Stimulated activated CD4-positive, alpha-beta T cell treated with anti-CD3 and anti-CD28 coated beads, Interleukin-1b, Interleukin-23, amount 100 ng/mL, for 4 hours (primary cell): ENCODE measurements around the gene CST8.

ENCODE experiments used
- DNase-seq, 2 donors: peaks; one replicate each; pipeline ENCODE4 v3.0.0-alpha.2; 2020; ENCODE audit warnings: low read depth in 2 of 2

Gene CST8

DNA sequence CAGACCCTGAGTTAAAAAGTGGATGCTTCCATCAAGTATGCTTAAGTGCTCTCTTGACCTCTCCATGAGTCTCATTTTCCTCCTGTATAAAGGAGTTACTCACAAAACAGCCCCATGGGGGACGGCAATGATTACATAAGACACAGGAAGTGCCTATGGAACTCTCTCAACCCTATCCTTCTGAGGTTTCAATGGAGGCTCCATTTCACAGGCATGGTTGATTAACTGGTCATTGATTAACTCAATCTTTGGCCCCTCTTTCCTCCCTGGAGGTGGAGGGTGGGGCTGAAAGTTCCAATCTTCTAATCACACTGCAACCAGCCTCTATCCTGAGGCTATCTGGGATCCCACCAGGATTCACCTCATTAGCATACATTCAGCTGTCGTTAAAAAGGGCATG, 29.3 kb downstream of the CST8 start:
- no peak for DNase-seq

DNA sequence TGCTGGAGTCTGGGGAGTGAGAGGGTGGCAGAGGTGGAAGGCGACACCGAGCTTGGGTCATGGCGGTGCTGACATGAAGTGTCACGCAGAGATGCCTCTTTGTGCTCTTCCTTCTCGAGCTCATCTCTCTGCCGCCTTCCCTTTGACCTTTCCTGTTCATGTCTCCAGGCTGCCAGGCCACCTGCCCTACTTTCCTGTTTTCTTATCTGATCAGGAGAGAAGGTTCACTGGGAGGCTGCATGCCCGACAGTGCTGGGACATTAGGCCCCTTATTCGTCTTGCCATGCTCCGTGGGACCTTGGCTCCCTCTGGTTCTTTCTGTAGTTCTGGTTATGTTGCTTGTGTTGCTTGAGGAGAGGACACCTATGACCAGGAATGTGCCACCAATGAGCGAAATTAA, 33.2 kb downstream of the CST8 start:
- DNase-seq, result no peak

DNA sequence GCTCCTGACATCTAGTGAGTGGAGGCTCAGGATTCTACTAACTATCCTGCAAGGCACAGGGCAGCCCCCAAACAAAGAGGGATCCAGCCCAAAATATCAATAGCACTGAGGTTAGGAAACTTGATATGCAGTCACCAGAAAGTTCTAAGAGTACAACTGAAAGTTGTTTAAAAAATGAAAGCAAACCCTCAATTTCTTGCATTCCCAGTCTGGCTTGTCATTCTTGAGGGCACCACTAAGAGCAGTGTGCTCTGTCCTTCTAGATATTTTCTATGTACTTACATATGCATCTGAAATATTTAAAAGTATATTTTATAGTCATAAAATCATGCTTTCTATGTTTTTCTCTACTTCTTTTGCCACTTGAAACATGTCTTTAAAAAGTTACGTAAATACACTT, 35.9 kb downstream of the CST8 start:
- DNase-seq, result no peak

DNA sequence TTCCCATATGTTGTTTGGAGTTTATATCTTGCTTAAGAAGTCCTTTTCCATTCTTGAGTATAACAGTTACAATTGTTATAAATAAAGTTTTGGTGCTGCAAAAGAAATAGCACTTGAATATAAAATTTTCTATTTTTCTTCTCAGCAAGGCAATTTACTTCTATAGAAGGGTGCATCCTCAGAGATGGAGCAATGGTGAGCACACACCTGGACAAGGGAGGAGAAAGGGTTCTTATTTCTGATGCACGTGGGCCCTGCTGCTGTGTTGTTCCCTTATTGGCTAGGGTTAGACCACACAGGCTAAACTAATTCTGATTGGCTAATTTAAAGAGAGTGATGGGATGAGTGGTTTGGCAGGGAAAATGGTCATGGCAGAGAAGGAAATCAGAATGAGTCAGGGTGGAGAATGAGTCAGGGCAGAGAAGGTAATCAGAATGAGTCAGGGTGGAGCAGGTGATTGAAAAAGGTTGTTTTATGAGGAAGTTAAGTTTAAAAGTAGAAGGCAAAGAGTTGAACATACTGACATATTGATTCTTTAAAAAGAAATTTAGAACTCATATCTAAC, 38.0 kb downstream of the CST8 start:
- no peak for DNase-seq

DNA sequence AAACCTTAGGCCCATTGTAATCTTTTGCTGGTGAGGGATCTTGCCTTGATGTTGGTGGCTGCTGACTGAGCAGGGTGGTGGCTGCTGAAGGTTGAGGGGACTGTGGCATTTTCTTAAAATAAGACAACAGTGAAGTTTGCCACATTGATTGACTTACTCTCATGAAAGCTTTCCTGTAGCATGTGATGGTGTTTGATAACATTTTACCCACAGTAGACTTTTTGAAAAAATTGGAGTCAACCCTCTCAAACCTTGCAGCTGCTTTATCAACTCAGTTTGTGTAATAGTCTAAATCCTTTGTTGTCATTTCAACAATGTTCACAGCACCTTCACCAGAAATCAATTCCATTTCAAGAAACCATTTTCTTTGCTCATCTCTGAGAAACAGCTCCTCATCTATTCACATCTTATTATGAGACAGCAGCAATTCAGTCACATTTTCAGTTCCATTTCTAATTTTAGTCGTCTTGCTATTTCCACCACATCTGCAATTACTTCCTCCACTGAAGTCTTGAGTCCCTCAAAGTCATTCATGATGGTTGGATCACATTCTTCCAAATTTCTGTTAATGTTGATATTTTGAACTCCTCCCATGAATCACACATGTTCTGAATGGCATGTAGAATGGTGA, 40.1 kb downstream of the CST8 start:
- DNase-seq, result no peak

DNA sequence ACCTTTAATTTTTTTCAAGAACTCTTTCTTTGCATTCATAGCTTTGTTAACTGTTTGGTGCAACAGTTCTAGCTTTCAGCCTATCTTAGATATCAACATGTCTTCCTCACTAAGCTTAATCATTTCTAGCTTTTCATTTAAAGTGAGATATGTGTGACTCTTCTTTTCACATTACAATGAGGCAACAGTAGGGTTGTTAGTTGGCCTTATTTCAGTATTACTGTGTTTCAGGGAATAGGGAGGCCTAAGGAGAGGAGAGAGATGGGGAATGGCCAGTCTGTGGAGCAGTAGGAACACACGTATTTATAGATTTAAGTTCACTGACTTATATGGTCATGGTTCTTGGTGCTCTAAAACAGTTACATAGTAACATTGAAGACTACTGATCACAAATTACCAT, 41.6 kb downstream of the CST8 start:
- DNase-seq, result no peak

DNA sequence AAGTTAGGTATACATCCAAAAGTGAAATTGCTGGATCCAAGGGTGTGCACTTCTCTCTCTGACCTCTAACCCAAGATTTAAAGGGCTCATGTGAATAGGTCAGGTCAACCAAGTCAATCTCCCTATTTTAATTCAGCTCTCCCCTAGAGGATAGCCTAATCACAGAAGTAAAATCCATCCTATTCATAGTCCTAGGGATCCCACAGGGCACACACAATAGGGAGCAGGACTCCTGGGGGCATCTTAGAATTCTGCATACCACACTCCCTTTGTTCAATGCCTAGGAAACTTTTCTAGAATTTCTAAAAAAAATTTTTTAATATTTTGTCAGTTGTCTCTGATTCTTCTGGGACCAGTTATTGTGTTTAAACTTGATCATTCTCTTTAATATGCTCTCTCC, 42.2 kb downstream of the CST8 start:
- no peak for DNase-seq

DNA sequence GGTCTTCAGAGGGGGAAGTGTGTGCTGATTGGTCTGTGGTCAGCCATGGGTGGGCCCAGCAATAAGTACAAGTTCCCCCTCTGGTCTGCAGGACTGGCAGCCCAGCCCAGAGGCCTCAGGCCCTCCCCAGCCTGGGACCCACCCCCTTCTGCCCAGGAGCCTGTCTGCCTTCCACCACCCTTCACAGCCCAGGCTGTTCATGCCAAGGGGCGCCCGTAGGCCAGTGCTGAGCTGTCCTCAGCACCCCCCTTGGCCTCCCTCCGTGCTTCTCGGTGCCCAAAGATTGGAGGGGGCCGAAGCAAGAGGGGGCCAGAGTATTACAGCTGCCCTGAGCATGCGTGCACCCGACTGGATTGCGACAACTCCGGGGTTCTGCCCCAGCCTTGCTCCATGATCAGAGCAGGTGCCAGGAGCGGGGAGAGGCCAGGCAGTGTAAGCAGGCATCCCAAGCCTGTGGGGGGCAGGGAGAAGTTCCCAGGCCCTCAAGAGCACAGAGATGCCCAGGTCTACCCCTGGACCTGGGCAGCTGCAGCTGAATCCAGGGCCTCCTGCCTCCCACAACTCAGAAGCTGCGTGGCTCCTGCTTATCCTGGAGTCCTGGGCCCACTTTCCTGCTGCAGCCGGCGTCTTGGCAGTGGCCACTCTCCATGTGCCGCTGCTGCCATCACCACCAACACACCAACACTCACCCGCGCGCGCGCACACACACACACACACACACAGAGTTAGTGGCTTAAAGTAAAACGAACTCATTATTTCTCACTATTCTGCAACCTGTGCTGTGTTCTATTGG, 44.1 kb downstream of the CST8 start:
- no peak for DNase-seq

DNA sequence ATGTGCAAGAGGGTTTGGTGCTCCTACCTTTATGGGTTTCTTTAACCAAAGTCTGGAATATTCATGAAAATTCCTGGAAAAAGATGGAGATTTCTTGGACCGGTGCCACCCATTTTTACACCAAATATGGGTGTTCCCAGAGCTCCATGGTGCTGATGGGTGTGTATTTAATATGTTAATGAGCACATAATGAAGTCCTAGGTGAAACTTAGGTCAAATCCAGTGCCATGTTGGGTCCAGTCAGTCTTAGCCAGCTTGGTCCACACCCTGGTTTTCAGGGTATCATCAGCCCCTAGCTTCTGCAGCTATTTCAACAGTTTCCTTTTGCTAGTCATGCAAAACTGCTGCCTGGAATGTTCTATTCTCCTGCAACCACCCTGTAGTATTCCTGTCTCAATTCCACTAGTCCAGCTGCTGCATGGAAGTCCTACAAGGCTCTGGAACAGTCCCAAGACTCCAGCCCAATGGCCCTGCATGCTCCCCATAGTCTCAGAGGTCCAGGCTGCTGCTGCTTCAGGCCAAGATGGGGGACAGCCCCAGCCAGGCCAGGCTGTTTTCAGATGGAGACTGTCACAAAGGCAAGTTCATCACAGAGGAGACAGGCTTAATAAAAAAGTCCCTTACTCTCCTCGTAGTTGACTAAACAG, 45.5 kb downstream of the CST8 start:
- no peak for DNase-seq

DNA sequence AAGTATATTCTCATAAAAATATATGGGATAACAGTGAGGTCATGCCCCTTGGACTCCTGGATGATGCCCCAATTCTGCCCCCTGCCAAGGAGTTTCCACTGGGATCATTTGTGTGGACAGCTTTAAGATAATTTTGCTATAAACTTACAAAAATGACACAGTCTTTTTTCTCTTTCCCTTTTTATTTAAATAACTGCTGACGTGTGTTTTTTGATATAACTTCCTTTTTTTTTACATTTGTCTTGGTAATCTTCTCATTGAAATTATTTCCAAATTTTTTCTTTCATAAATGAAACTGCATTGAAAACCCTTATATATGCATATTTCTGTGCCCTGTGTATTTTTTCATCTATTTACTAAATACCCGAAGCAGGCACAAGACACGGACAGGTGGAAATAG, 46.1 kb downstream of the CST8 start:
- no peak for DNase-seq

DNA sequence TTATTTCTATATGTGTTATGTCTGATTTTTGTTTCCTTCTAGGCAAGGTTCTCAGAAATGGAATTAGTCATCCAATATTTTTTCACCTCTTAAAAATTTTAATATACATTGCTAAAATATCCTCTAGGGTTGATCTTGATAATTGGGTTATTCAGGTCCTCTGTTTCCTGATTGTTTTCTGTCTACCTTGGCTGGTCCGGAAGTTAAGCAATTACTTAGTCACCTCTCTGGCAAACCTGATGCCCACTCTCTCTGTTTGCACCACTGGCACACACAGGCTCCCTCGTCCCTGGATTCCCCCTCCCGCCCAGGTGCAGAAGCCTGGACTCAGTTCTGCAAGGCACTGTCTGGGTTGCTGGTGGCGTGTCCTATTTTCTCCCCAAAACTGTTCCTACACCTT, 49.7 kb downstream of the CST8 start:
- no peak for DNase-seq

DNA sequence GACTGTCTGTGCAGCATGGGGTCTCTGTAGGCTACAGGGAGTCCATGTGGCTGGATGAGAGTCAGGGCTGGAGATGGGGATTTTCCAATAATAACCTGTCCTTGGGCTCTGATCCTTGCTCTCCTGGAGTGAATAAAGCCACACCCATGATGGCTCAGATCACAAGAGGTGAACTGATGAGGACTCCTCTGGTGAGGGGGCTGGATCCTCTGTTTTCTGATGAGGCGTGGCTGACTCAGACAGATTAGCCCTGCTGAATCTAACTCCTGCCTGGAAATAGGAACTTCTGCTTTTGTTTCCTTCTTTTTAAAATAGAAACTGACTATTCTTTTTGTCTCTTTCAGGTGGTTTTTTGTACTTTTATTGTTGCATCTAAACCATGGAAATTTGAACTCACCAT, 50.4 kb downstream of the CST8 start:
- no peak for DNase-seq

DNA sequence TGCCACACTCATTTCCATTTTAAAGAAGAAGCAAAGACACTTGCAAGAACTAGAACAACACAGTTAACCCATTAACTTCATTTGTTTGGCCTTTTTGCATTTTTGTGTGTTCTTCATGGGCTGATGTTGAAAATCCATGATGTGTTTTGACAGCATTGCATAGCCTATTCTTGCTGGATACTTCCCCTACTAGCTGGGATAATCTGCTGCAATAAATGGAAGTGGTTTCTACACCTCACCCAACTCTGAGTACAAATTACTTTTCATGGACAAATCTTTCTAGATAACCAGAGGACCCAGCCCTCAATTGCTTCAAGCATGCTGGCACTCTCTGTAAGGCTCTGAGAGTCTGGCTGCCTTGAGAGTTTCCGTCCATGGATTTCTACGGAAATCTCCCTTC, 50.9 kb downstream of the CST8 start:
- DNase-seq, result no peak

DNA sequence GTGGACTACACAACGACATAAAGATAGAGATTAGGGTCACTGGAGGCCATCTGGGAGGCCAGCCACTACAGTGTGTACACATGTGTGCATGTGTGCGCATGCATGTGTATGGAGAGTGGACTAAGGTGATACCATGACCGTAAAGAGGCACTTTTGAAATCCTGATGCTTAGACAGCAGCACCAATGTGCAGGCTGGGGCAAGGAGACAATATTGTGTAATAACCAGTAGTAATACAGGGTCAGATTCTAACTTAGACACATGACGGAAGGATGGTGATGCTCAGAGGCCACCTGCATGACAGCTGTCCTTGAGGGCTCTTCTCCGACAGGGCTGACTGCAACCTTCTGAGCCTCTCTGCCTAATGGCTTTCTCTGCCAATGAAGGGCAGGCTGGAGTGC, 51.9 kb downstream of the CST8 start:
- no peak for DNase-seq

DNA sequence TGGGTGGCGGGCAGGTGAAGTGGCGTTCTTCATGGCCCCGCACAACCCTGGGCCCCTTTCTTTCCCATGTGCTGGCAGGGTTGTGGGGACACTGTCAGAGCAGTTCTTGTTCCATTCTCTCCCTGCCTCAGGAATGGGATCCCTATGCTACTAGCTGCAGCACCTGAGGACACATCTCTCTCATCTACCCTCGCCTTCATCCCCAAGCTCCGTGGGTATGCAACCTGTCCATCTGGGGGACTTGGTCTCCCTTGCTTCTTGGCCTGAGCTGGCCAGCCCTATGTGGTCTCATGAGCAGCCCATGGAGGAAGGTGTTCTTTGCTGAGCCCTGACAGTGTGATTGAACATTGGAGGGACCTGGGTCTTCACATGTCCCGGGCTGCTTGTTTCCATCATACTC, 53.2 kb downstream of the CST8 start:
- DNase-seq, result no peak
